Measurements from ENCODE around the gene POLD3. TPM values are rescaled to one million over a fixed set of nuclear protein-coding genes. Genes with fewer than 3 reads are reported as not detected.

POLD3 gene
- total RNA-seq, 2 experiments from 2014 or later, result 58.1 to 59.5 TPM

GRCh38 chr11:74669211-74670160 lies 77.1 kb downstream of the POLD3 start:
- CTCF ChIA-PET, result no interaction called here

GRCh38 chr11:74670171-74670570 lies 77.8 kb downstream of the POLD3 start:
- ChIA-PET POLR2A (no interaction called here), CTCF (no interaction called here)

More at GRCh38 chr11:74669211-74670160, 77.1 kb downstream of the POLD3 start:
- POLR2A ChIA-PET, result no interaction called here

DNA sequence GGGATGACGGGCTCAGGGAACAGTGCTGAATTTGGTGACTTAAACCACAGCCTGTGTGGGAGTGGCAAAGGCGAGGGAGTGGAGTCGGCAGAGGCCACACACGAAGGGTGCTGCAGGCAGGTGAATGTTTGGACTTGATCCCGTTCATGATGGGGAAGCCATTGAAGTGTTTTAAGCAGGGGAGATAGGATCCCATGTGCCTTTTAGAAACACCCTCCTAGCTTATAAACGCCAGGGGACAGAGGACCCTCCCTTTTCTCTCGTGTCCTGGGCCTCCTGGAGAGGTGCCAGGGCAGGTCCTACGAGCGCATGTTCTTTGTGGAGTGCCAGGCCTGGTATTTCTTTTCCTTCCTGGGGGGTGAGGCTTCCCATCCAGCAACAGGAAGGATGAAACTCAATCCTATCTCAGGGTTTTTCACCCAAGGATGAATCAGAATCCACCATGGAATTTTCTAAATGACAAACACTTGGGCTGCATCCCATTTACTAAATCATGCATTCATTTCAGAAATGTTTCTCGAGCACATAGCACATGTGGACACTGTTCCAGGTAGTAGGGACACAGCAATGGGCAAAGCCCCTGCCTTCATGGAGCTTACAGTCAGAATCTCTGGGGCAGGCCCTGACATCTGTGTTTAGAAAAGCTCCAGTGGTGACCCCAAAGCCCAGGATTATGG lies 79.3 kb downstream of the POLD3 start:
- ChIA-PET POLR2A (no interaction called here), CTCF (interaction anchor here (0.6 kb wide), 1 partner anchor 50 kb away, joined by 3 read pairs; no protein-coding TSS in a partner anchor)

DNA sequence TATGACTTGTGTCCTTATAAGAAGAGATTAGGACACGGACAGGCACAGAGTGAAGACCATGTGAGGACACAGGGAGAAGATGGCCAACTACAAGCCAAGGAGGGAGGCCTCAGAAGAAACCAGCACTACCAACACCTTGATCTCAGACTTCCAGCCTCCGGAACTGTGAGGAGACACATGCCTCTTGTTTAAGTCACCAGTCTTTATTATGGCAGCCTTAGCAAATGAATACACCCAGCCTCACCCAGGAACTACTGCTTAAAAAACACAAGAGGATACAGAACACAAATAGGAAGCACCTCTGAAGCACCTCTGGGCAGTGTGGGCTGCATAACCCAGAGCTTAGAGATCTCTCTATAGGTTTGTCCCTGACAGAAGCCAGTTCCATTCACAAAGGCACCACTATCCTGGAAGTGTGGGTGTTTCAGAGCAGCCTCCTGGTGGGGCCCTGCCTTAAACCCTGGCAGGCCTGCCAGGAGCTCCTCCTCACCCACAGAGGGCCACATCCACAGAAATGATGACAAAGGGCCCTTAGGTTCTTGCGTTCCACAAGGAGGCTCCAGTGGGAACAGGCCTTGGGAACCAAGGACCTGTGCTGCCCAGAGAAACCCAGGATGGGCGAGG lies 80.1 kb downstream of the POLD3 start:
- CTCF ChIA-PET, result no interaction called here
- POLR2A ChIA-PET, result no interaction called here

DNA sequence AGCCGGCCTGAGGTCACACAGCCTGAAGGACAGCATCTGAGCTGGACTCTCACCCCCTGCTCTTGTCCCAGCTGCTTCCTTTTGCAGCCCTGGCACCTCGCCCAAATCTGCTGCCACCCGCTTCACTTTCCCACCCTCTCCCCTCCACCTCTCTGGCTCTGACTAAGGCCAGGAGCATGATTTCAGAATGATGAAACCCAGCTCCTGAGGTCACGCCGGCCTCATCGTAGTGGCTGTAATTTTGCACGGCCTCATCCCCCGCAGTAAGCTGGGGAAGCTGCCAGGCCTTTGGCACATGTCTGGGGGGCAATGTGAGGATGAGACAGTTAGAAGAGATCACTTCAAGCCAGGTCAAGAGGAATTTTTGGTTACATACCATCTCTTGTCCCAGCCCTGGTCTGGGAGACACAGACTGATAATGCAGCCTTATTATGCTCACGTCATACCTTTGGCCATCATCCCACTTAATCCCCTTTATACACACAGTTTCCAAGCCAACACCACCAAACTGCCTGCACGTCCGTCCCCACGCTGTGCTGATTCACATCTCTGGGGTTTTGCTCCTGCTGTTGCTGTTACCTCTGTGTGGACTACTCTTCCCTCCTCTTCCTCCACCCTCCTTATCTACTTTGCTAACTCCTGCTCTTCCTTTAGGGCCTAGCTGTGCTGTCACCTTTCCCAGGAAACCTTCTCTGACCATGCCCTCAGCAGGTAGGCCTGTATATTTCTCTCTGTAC lies 80.7 kb downstream of the POLD3 start:
- POLR2A ChIA-PET, result no interaction called here
- CTCF ChIA-PET, result no interaction called here

DNA sequence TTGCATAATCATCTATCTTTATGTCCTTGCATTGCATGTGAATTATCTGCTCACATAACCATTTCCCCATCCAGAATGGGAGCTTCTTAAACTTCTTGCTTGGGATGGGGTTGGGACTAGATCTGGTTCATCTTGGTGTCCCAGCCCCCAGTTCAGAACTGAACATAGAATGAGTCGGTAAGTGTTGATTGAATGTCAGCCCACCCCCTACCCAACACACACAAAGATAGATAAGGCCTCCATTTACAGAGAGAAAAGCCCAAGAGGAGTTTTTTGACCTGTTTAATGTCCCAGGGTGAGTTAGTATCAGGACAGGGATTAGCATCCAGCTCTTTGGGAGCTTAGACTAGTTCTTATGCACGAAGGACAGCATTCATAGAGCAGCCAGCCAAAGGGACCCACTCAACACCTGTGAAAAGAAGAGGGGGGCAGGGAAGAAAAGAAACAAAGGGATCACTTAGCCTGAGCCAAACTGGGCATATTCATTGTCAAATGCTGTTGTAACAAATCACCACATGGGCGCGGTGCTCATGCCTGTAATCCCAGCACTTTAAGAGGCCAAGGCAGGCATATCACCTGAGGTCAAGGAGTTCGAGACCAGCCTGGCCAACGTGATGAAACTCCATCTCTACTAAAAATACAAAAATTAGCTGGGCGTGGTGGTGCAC lies 81.4 kb downstream of the POLD3 start:
- POLR2A ChIA-PET, result no interaction called here
- CTCF ChIA-PET, result no interaction called here

DNA sequence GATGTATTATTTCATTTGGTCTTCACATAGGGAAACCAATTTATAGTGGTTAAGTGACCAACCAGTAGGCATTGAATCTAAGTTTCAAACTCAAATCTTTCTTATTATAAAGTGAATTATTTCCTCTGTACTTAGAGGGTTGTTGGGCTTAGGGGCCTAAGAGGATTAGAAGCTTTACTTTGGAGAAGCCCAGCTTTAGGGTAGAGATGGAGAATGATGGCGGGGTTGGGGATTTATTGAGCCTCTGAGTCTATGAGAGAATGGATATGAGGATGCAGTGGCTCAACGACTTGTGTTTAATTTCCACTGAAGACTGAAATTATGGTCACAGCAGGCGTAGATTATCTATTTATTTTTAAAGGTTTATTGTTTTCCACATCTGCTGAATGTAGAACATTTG lies 83.4 kb downstream of the POLD3 start:
- ChIA-PET POLR2A (no interaction called here), CTCF (interaction anchor here (1.3 kb wide), 1 partner anchor 51 kb away, joined by 3 read pairs; no protein-coding TSS in a partner anchor)

DNA sequence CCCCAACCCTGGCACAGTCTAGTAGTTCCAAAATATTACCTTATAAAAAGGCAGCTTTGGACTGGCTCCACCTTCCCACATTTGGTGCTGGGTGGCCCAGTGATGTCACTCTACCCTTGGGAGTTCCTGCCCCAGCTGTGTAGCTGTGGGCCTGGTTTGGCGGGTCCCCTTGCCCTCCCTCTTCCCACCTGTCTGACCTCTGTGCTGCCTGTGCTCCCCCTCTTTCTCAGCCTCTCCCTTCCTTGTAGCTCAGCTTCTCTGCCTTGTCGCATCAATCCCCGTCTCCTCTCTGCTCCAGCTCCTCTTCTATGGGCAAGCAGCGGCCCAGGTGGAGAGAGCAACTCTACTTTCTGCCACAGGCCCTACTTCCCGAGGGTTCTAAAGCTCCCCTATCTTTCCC lies 84.2 kb downstream of the POLD3 start:
- POLR2A ChIA-PET, result no interaction called here
- CTCF ChIA-PET, result interaction anchor here (1.3 kb wide), 1 partner anchor 50 kb away, joined by 3 read pairs; no protein-coding TSS in a partner anchor

- POLR2A ChIA-PET, result no interaction called here
Measured at GRCh38 chr11:74677131-74677530, 84.7 kb downstream of the POLD3 start.

GRCh38 chr11:74678041-74678440 lies 85.7 kb downstream of the POLD3 start:
- POLR2A ChIA-PET, result no interaction called here
- CTCF ChIA-PET, result no interaction called here

More at GRCh38 chr11:74677131-74677530, 84.7 kb downstream of the POLD3 start:
- CTCF ChIA-PET, result no interaction called here

GRCh38 chr11:74678591-74679512 lies 86.5 kb downstream of the POLD3 start:
- ChIA-PET POLR2A (no interaction called here), CTCF (no interaction called here)

- CTCF ChIA-PET, result no interaction called here
- POLR2A ChIA-PET, result no interaction called here
Measured at GRCh38 chr11:74679513-74679865, 87.1 kb downstream of the POLD3 start.

GRCh38 chr11:74680035-74680671 lies 87.8 kb downstream of the POLD3 start:
- ChIA-PET POLR2A (no interaction called here), CTCF (interaction anchor here (1.4 kb wide), 1 partner anchor 46 kb away, joined by 3 read pairs; no protein-coding TSS in a partner anchor)

GRCh38 chr11:74680703-74681531 lies 88.5 kb downstream of the POLD3 start:
- CTCF ChIA-PET, result interaction anchor here (1.2 to 1.4 kb wide), 2 partner anchors 22 to 45 kb away, joined by 3 read pairs; no protein-coding TSS in a partner anchor
- POLR2A ChIA-PET, result no interaction called here

GRCh38 chr11:74681686-74682651 lies 89.6 kb downstream of the POLD3 start:
- CTCF ChIA-PET, result interaction anchor here (1.2 kb wide), 1 partner anchor 21 kb away, joined by 3 read pairs; no protein-coding TSS in a partner anchor
- POLR2A ChIA-PET, result no interaction called here

All from activated CD8-positive, alpha-beta memory T cell treated with anti-CD3 and anti-CD28 coated beads for 36 hours (primary cell).